Activated naive CD4-positive, alpha-beta T cell treated with anti-CD3 and anti-CD28 coated beads, Interleukin-2, amount 50 U/mL, for 16 hours (primary cell): ENCODE results near the gene RBP2.

Experiments
- DNase-seq: peaks from one replicate; pipeline ENCODE4 v3.0.0-alpha.2; 2020

RBP2 gene

GRCh38 chr3:139480585-139480984 lies 4.3 kb upstream of the RBP2 start:
- DNase-seq, result no peak

GRCh38 chr3:139477710-139478640 lies 1.7 kb upstream of the RBP2 start:
- DNase-seq, result no peak

- DNase-seq, result no peak
Observed at GRCh38 chr3:139473155-139473771, 3.1 kb downstream of the RBP2 start.

GRCh38 chr3:139472380-139473010 lies 3.8 kb downstream of the RBP2 start:
- DNase-seq, result no peak

- DNase-seq, result no peak
Observed at GRCh38 chr3:139470199-139470598, 6.1 kb downstream of the RBP2 start.

- no peak for DNase-seq
Observed at GRCh38 chr3:139468399-139468798, 7.9 kb downstream of the RBP2 start.

GRCh38 chr3:139466360-139466759 lies 10.0 kb downstream of the RBP2 start:
- DNase-seq, result no peak

GRCh38 chr3:139465636-139466035 lies 10.7 kb downstream of the RBP2 start:
- no peak for DNase-seq

- no peak for DNase-seq
Observed at GRCh38 chr3:139463466-139463865, 12.8 kb downstream of the RBP2 start.

GRCh38 chr3:139460529-139460928 lies 15.8 kb downstream of the RBP2 start:
- no peak for DNase-seq

GRCh38 chr3:139460076-139460475 lies 16.2 kb downstream of the RBP2 start:
- DNase-seq, result no peak

- DNase-seq, result no peak
Observed at GRCh38 chr3:139458348-139458747, 18.0 kb downstream of the RBP2 start.

GRCh38 chr3:139457066-139457465 lies 19.2 kb downstream of the RBP2 start:
- no peak for DNase-seq

GRCh38 chr3:139456386-139456785 lies 19.9 kb downstream of the RBP2 start:
- DNase-seq, result no peak

GRCh38 chr3:139455855-139456254 lies 20.5 kb downstream of the RBP2 start:
- DNase-seq, result no peak

- no peak for DNase-seq
Observed at GRCh38 chr3:139455206-139455605, 21.1 kb downstream of the RBP2 start.

GRCh38 chr3:139454346-139454745 lies 22.0 kb downstream of the RBP2 start:
- no peak for DNase-seq

GRCh38 chr3:139450159-139450558 lies 26.2 kb downstream of the RBP2 start:
- no peak for DNase-seq

GRCh38 chr3:139449566-139449965 lies 26.8 kb downstream of the RBP2 start:
- no peak for DNase-seq

GRCh38 chr3:139448104-139448503 lies 28.2 kb downstream of the RBP2 start:
- DNase-seq, result no peak

GRCh38 chr3:139447486-139447885 lies 28.8 kb downstream of the RBP2 start:
- DNase-seq, result no peak

GRCh38 chr3:139444446-139444845 lies 31.9 kb downstream of the RBP2 start:
- no peak for DNase-seq

GRCh38 chr3:139443186-139443585 lies 33.1 kb downstream of the RBP2 start:
- no peak for DNase-seq

- no peak for DNase-seq
Observed at GRCh38 chr3:139441656-139442055, 34.7 kb downstream of the RBP2 start.
